Measurements from ENCODE around the gene TLE1.

The TLE1 gene

DNA sequence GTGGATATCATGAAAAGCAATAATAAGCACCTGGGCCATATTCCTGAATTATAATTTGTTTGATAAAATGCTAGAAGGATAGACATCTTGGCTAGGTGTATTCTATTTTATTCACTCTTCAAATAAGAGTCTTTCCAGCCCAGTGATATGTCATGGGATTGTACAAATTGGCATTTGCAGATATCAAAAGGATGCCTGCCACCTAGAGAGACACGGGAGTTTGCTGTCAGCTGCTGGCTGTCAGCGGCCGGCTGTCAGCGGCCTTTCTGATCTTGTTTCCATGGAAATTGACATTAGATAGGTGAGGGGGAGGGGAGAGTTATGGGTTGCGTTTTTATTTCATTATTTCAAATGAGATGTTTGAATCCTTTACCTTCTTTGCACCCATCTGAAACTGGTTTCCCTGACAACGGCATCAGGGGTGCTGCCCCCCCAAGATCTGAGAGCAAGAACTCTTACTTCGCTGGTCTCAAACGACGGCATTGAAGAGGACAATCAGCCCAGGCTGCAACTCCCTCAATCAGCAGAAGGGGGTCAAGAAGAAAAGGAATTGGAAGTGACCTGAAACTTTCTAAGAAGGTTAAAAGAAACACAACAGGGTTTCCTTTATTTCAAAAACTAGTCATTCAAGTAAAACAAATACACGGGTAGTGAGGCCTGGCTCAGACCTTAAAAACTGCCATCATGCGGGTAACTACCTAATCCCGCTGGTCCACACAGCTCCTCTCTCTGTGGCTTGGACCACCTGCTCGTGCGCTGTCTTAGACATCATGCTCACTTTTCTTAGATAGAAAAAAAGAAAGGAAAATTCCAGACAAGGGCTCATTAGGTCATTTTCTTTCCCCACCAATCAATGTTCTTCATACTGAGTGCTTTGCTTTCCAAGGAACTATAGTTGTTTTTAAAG, 115.7 kb downstream of the TLE1 start:
- Histone ChIP-seq H3K27ac (no peak overlapping the region), H3K4me3 (no peak overlapping the region)
- TF ChIP-seq, protein P1, sequence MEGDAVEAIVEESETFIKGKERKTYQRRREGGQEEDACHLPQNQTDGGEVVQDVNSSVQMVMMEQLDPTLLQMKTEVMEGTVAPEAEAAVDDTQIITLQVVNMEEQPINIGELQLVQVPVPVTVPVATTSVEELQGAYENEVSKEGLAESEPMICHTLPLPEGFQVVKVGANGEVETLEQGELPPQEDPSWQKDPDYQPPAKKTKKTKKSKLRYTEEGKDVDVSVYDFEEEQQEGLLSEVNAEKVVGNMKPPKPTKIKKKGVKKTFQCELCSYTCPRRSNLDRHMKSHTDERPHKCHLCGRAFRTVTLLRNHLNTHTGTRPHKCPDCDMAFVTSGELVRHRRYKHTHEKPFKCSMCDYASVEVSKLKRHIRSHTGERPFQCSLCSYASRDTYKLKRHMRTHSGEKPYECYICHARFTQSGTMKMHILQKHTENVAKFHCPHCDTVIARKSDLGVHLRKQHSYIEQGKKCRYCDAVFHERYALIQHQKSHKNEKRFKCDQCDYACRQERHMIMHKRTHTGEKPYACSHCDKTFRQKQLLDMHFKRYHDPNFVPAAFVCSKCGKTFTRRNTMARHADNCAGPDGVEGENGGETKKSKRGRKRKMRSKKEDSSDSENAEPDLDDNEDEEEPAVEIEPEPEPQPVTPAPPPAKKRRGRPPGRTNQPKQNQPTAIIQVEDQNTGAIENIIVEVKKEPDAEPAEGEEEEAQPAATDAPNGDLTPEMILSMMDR (IDR thresholded peaks at IDR 0.05), result no peak
- DNase-seq (ENCODE audit: low spot score), result no peak

DNA sequence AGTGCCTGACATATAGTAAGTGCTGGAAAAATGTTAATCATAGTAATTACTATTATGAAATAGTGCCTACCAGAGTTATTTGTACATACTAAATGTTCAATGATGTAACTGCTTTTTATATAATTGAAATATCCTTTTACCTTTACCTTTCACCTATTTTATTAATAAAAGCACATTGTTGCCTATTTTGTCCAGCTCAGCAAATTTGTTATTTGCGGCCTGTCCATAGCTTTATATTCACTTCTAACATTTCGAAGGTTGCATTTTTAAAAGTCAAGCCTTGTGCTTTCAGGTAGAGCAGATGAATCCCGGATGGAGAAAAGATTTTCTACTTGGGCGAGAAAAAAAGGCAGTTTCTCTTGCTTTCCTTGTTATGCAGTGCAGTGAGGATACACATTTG, 119.3 kb downstream of the TLE1 start:
- TF ChIP-seq, protein P1 (IDR thresholded peaks at IDR 0.05), result no peak
- no peak for DNase-seq (ENCODE audit: low spot score)
- no peak overlapping the region for H3K4me3 ChIP-seq
- H3K27ac ChIP-seq, result no peak overlapping the region

DNA sequence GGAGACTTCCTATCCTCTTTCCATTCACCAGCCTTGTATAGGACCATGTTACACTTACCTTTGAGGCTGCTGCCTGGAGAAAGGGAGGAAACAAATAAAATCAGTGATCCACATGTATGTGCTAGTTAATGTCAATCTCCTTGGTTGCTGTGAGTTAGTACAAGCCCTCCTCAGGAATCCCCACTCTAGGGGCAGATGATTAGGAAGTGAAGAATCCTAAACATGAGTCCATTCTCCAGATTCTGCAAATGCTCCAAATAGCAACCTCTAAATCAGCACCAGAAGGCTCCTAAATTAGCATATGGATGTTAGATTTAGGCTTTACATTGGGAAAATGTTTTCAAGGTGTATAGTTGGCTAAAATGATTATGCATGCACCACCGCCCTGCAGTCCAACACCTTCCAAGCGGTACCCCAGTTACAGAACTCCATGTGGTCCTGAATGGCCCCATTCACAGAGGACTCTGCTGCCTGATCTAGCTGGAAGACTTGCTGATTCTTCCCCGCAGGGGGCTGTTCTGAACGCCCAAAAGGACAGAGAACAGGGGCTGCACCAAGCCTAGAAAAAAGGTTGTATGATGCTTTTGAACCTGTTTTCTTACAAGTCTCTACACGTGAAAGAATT, 123.2 kb downstream of the TLE1 start:
- no peak overlapping the region for H3K4me3 ChIP-seq
- TF ChIP-seq, protein P1 (IDR thresholded peaks at IDR 0.05), result no peak

DNA sequence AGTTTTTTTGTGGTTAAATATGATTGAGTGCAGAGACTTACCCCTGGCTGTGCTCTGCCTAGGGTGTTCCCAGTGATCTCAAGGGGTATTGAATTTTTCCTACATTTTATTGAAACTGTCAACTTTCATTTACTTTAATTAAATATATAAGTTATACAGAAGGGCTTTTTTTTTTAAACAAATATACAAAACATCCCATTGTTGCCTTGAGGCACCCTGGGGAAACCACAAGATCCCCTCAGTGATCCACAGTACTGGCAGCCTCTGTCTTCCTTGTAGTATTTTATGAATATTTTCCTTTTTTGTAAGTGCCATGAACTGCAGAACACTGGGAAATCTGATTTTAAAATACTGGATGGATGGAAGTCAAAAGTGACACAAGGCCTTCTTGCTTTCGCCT, 123.7 kb downstream of the TLE1 start:
- no peak for DNase-seq (ENCODE audit: low spot score)
- H3K27ac ChIP-seq, result no peak overlapping the region
- H3K4me3 ChIP-seq, result no peak overlapping the region
- TF ChIP-seq, protein P1 (IDR thresholded peaks at IDR 0.05), result no peak

More for the DNA sequence above, 123.2 kb downstream of the TLE1 start:
- no peak overlapping the region for H3K27ac ChIP-seq
- DNase-seq (ENCODE audit: low spot score), result no peak

DNA sequence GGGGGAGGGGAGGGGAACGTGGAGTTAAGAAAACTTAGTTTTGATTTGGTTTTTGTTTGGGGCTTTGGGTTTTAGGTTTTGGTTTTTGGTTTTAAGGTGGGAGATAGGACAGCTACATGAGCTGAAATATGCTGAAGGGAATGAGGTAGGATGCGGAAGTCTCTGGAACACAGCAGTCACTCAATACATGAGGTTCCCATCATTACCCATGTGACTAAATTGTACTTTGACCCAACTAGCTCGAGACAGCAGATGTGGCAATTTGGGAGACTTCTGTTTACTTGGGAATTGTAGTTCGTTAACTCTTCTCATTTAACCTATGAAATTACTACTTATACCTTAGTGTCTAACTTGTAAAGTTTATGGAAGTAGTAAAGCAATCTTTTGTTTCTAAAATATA, 124.2 kb downstream of the TLE1 start:
- no peak for DNase-seq (ENCODE audit: low spot score)
- Histone ChIP-seq H3K27ac (no peak overlapping the region), H3K4me3 (no peak overlapping the region)
- TF ChIP-seq, protein P1 (IDR thresholded peaks at IDR 0.05), result no peak

DNA sequence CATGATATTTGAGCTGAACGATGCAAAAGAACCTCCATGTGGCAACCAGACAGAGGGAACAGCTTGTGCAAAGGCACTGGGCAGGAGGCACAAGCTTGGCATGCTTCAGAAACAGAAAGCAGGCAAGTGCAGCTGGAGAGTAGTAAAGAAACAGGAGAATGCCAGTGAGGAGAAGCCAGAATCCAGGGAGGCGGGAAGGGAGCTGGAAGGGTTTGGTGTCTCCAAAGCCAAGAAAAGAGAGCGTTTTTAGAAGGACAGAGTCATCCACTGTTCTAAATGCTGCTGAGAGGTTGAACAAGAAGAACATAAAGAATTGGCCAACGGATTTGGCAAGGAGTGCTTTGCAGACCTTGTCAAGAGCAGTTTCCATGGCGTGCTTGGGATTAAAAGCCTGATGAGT, 124.7 kb downstream of the TLE1 start:
- H3K27ac ChIP-seq, result no peak overlapping the region
- DNase-seq (ENCODE audit: low spot score), result no peak

More for the DNA sequence above, 124.7 kb downstream of the TLE1 start:
- no peak overlapping the region for H3K4me3 ChIP-seq
- TF ChIP-seq, protein P1 (IDR thresholded peaks at IDR 0.05), result no peak

All from coronary artery (tissue), 2 donors.